ENCODE measurements around the gene STAG1.

The STAG1 gene

GRCh38 chr3:136503056-136503455 is 249.1 kb downstream of the STAG1 start:
- Histone ChIP-seq H3K4me3 (ENCODE audit: low read depth, low read length) (no peak overlapping the region), H3K9me3 (ENCODE audit: severe bottlenecking) (no peaks in the 10 kb centered on the region), H3K27ac (no peak overlapping the region), H3K27me3 (ENCODE audit: insufficient read depth, low read depth, severe bottlenecking) (no peaks in the 10 kb centered on the region), H3K36me3 (no peaks in the 10 kb centered on the region; the same call in 1 of the 2 replicates)
- DNase-seq = no peak
- TF ChIP-seq, protein P1, sequence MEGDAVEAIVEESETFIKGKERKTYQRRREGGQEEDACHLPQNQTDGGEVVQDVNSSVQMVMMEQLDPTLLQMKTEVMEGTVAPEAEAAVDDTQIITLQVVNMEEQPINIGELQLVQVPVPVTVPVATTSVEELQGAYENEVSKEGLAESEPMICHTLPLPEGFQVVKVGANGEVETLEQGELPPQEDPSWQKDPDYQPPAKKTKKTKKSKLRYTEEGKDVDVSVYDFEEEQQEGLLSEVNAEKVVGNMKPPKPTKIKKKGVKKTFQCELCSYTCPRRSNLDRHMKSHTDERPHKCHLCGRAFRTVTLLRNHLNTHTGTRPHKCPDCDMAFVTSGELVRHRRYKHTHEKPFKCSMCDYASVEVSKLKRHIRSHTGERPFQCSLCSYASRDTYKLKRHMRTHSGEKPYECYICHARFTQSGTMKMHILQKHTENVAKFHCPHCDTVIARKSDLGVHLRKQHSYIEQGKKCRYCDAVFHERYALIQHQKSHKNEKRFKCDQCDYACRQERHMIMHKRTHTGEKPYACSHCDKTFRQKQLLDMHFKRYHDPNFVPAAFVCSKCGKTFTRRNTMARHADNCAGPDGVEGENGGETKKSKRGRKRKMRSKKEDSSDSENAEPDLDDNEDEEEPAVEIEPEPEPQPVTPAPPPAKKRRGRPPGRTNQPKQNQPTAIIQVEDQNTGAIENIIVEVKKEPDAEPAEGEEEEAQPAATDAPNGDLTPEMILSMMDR (IDR thresholded peaks at IDR 0.05; ENCODE audit: low read depth, low read length) = no peak

DNA sequence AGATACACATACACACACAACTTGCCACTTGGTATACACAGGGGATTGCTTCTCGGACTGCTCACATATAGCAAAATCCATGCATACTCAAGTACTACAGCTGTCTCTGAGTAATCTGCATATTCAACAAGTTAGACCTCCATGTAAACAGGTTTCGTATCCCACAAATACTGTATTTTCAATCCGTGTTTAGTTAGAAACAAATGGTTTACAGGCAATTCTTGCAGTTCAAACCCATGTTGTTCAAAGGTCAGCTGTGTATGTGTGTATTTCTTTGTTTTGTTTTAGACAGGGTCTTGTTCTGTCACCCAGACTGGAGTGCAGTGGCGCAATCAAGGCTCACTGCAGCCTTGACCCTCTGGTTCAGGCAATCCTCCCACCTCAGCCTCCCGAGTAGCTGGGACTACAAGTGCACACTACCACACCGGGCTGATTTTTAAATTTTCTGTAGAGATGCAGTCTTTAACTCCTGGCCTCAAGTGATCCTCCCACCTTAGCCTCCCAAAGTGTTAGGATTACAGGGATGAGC is 253.2 kb downstream of the STAG1 start:
- no peak overlapping the region for H3K4me3 ChIP-seq (ENCODE audit: low read depth, low read length)
- TF ChIP-seq, protein P1 (IDR thresholded peaks at IDR 0.05; ENCODE audit: low read depth, low read length) = no peak
- H3K36me3 ChIP-seq = no peaks in the 10 kb centered on the region; the same call in 1 of the 2 replicates
- no peaks in the 10 kb centered on the region for H3K27me3 ChIP-seq (ENCODE audit: insufficient read depth, low read depth, severe bottlenecking)
- no peaks in the 10 kb centered on the region for H3K9me3 ChIP-seq (ENCODE audit: severe bottlenecking)
- no peak overlapping the region for H3K27ac ChIP-seq
- no peak for DNase-seq

DNA sequence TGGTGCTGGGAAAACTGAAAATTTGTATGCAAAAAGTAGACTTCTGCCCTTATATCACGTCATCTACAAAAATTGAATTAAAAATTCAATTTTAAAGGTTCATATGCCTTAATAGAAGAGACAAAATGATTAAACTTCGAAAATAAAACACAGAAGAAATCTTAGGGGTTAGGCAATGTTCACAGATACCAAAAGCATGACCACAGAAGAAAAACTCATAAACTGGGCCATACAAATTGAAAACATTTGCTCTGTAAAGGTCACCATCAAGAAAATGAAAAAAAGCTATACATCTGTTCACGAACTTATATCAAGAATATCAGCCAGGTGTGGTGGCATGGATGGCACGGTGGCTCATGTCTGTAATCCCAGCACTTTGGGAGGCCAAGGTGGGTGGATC is 257.0 kb downstream of the STAG1 start:
- Histone ChIP-seq H3K4me3 (ENCODE audit: low read depth, low read length) (no peak overlapping the region), H3K36me3 (peaks cover 14% of the 10 kb centered on the region), H3K27me3 (ENCODE audit: insufficient read depth, low read depth, severe bottlenecking) (no peaks in the 10 kb centered on the region), H3K9me3 (ENCODE audit: severe bottlenecking) (no peaks in the 10 kb centered on the region), H3K27ac (no peak overlapping the region)
- DNase-seq = no peak
- TF ChIP-seq, protein P1 (IDR thresholded peaks at IDR 0.05; ENCODE audit: low read depth, low read length) = no peak

DNA sequence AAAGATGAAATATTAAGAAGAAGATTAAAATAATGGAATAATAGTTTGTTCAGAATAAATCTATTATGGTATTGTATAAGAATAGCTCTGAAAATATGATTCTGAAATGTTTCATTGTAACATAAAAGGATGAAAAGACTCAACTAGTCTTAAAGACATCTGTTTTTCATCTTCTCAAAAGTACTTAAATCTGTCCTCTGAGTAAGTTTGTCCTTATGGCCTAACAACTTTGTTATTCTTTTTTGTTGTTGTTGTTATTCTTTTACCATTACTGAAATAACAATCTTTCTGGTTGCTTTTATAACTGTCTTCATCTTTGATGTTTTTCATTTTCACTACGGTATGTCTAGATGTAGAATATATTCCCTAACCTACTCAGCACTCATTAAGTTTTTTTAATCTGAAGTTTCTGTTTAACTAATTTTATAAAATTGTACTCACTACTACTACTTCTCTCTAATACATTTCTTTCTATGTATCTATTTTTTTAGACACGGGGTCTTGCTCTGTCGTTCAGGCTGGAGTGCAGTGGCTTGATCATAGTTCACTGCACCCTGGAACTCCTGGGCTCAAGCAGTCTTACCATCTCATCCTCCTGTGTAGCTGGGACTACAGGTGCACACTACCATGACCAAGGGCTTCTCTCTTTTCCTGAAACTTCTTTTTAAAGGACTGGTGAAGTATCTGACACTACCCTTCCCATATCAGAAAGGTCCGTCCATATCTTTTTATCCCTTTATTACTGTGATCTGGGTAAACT is 261.4 kb downstream of the STAG1 start:
- DNase-seq = no peak
- Histone ChIP-seq H3K27ac (no peak overlapping the region), H3K36me3 (peaks cover 21% of the 10 kb centered on the region), H3K27me3 (ENCODE audit: insufficient read depth, low read depth, severe bottlenecking) (no peaks in the 10 kb centered on the region), H3K4me3 (ENCODE audit: low read depth, low read length) (no peak overlapping the region), H3K9me3 (ENCODE audit: severe bottlenecking) (no peaks in the 10 kb centered on the region)
- TF ChIP-seq, protein P1 (IDR thresholded peaks at IDR 0.05; ENCODE audit: low read depth, low read length) = no peak

DNA sequence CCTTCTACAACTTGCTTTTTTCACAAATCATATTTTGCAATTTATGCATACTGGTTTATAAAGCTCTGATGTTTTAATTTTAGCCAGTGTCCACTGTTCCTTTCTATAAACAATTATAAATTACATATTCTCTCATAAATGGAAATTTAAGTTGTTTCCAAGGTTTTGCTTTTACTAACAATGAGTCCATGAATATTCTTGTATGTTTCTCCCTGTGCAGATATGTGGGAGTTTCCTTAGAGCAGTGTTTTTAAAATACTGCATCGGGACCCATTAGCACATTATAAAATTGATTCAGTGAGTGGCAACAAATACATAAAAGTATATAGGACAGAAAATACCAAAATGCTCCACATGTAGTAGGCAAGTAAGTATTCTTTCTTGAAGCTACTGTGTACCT is 266.4 kb downstream of the STAG1 start:
- DNase-seq = no peak
- peaks cover 4% of the 10 kb centered on the region for H3K9me3 ChIP-seq (ENCODE audit: severe bottlenecking)
- TF ChIP-seq, protein P1 (IDR thresholded peaks at IDR 0.05; ENCODE audit: low read depth, low read length) = no peak
- H3K27ac ChIP-seq = no peak overlapping the region
- no peak overlapping the region for H3K4me3 ChIP-seq (ENCODE audit: low read depth, low read length)
- no peaks in the 10 kb centered on the region for H3K27me3 ChIP-seq (ENCODE audit: insufficient read depth, low read depth, severe bottlenecking)
- H3K36me3 ChIP-seq = peaks cover 8% of the 10 kb centered on the region
